Vagina (tissue), 2 donors: ENCODE results near the gene HTR3D.

Source experiments
- POLR2AphosphoS5 ChIP-seq, 2 donors: sonication (generic); formaldehyde crosslinking; IDR thresholded peaks; one replicate each; pipeline ENCODE4 v1.9.0; 2017; ENCODE audit warnings: antibody characterized with exemption in 2 of 2, mild to moderate bottlenecking in 2 of 2, low read depth in 1 of 2; ENCODE audit not compliant: insufficient read depth in 1 of 2
- TF ChIP-seq, protein P1 (sequence below), 3 experiments: fragments of 450-650 bp in 2 of 3; fragments of 200-600 bp in 1 of 3; sonication (generic) in 1 of 3; IDR thresholded peaks; one replicate each; pipeline ENCODE4 v1.5.1; 2017 to 2019; ENCODE audit warnings: antibody characterized with exemption in 3 of 3, mild to moderate bottlenecking in 2 of 3, moderate library complexity in 2 of 3

DNA sequence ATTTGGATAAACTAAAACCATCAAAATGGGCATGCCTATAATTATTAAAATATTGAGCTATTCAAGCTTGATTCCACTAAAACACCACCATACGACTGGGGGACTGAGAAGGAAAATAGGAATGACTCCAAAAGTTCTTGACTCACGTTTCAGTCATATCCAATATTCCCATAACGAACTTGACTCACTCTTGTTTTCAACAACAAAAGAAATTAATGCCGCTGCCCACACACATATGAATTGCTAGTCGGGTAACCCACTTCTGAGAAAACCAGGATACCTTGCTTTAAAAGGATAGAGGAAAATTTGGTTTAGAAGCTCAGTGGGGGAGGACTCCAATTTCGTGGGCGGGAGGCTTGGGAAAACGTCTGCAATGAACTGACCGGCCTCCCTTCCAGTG, 26.5 kb downstream of the HTR3D start:
- TF ChIP-seq, protein P1, sequence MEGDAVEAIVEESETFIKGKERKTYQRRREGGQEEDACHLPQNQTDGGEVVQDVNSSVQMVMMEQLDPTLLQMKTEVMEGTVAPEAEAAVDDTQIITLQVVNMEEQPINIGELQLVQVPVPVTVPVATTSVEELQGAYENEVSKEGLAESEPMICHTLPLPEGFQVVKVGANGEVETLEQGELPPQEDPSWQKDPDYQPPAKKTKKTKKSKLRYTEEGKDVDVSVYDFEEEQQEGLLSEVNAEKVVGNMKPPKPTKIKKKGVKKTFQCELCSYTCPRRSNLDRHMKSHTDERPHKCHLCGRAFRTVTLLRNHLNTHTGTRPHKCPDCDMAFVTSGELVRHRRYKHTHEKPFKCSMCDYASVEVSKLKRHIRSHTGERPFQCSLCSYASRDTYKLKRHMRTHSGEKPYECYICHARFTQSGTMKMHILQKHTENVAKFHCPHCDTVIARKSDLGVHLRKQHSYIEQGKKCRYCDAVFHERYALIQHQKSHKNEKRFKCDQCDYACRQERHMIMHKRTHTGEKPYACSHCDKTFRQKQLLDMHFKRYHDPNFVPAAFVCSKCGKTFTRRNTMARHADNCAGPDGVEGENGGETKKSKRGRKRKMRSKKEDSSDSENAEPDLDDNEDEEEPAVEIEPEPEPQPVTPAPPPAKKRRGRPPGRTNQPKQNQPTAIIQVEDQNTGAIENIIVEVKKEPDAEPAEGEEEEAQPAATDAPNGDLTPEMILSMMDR (IDR thresholded peaks at IDR 0.05), result no peak
- no peak for TF ChIP-seq POLR2AphosphoS5 (IDR thresholded peaks at IDR 0.05; ENCODE audit: insufficient read depth in 1 of 2, low read depth in 1 of 2)
